ENCODE results near the gene WNT1. TPM values are rescaled to one million over a fixed set of nuclear protein-coding genes. Genes with fewer than 3 reads are reported as not detected.

WNT1 gene
- total and polyA plus RNA-seq, 9 of the 15 experiments (the other 6 are each of a cell fraction or from before 2014, with no cell fraction given) = not detected

DNA sequence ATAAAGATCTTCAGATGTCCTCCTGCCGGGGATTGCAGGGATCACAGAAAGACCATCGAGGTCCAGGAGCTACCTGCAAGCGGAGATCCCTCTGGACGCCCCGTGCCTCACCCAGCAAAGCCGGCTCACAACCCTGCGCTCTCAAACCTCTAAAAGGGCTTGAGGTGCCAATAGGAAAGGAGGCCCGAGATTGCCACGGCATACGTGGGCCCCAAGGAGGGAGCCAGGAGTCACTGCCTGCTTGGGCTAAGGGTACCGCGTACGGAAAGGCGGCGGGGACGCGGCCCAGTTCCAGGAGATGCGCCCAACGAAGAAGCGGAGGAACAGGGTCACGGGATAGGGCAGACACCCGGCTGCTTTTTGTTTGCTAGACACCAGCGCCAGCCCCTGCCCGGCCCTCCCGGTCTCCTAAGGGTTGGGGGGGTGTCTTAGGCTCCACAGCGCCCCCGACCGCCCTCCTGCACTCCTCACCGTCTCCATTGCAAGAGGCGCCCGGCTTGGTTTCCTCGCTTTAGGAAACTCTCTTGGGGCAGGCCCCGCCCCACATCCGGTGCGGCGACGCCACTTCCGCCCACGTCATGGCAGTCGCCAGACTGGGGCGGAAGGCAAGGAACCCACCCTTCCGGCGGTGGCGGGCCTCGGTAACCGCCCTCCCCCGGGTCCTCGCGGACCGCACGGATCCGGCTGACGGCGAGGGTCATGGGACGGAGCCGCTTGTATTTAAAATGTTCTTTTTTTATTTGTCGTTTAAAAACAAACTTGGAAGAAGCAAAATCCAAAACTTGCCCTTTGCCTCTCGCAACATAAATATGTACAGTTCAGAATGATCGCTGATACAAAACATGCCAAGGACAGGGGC lies 40.4 kb downstream of the WNT1 start, which contains the start of gene PRKAG1 (continued):
- TF ChIP-seq, protein P1, sequence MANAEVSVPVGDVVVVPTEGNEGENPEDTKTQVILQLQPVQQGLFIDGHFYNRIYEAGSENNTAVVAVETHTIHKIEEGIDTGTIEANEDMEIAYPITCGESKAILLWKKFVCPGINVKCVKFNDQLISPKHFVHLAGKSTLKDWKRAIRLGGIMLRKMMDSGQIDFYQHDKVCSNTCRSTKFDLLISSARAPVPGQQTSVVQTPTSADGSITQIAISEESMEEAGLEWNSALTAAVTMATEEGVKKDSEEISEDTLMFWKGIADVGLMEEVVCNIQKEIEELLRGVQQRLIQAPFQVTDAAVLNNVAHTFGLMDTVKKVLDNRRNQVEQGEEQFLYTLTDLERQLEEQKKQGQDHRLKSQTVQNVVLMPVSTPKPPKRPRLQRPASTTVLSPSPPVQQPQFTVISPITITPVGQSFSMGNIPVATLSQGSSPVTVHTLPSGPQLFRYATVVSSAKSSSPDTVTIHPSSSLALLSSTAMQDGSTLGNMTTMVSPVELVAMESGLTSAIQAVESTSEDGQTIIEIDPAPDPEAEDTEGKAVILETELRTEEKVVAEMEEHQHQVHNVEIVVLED (CRISPR knock-in tag; IDR thresholded peaks at IDR 0.05) = no peak
- TF ChIP-seq SRSF9 (IDR thresholded peaks at IDR 0.05; ENCODE audit: borderline replicate concordance, low read depth, low read length) (no peak), ZBTB17 (CRISPR knock-in tag; IDR thresholded peaks at IDR 0.05) (no peak), SPI1 (IDR thresholded peaks at IDR 0.05; ENCODE audit: borderline replicate concordance, low read depth, low read length) (peak; percentile 73; the same call in 1 of the 2 replicates), ZNF274 (IDR thresholded peaks at IDR 0.05; ENCODE audit: borderline replicate concordance, low read depth, low read length) (no peak), ZNF668 (CRISPR knock-in tag; IDR thresholded peaks at IDR 0.05) (no peak), ARID2 (IDR thresholded peaks at IDR 0.05) (no peak)
- TF ChIP-seq, protein P2, sequence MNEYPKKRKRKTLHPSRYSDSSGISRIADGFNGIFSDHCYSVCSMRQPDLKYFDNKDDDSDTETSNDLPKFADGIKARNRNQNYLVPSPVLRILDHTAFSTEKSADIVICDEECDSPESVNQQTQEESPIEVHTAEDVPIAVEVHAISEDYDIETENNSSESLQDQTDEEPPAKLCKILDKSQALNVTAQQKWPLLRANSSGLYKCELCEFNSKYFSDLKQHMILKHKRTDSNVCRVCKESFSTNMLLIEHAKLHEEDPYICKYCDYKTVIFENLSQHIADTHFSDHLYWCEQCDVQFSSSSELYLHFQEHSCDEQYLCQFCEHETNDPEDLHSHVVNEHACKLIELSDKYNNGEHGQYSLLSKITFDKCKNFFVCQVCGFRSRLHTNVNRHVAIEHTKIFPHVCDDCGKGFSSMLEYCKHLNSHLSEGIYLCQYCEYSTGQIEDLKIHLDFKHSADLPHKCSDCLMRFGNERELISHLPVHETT (CRISPR knock-in tag; conservative IDR thresholded peaks at IDR 0.05 in 1 of 2, IDR thresholded peaks at IDR 0.05 in 1 of 2) = peak in 1 of 2 experiments; percentile 98; a peak in 2 of 4 replicates
- TF ChIP-seq, protein P3, sequence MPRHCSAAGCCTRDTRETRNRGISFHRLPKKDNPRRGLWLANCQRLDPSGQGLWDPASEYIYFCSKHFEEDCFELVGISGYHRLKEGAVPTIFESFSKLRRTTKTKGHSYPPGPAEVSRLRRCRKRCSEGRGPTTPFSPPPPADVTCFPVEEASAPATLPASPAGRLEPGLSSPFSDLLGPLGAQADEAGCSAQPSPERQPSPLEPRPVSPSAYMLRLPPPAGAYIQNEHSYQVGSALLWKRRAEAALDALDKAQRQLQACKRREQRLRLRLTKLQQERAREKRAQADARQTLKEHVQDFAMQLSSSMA (CRISPR knock-in tag; IDR thresholded peaks at IDR 0.05) = no peak
- TF ChIP-seq, protein P4, sequence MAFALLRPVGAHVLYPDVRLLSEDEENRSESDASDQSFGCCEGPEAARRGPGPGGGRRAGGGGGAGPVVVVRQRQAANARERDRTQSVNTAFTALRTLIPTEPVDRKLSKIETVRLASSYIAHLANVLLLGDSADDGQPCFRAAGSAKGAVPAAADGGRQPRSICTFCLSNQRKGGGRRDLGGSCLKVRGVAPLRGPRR (CRISPR knock-in tag; IDR thresholded peaks at IDR 0.05) = no peak
- TF ChIP-seq, protein P5, sequence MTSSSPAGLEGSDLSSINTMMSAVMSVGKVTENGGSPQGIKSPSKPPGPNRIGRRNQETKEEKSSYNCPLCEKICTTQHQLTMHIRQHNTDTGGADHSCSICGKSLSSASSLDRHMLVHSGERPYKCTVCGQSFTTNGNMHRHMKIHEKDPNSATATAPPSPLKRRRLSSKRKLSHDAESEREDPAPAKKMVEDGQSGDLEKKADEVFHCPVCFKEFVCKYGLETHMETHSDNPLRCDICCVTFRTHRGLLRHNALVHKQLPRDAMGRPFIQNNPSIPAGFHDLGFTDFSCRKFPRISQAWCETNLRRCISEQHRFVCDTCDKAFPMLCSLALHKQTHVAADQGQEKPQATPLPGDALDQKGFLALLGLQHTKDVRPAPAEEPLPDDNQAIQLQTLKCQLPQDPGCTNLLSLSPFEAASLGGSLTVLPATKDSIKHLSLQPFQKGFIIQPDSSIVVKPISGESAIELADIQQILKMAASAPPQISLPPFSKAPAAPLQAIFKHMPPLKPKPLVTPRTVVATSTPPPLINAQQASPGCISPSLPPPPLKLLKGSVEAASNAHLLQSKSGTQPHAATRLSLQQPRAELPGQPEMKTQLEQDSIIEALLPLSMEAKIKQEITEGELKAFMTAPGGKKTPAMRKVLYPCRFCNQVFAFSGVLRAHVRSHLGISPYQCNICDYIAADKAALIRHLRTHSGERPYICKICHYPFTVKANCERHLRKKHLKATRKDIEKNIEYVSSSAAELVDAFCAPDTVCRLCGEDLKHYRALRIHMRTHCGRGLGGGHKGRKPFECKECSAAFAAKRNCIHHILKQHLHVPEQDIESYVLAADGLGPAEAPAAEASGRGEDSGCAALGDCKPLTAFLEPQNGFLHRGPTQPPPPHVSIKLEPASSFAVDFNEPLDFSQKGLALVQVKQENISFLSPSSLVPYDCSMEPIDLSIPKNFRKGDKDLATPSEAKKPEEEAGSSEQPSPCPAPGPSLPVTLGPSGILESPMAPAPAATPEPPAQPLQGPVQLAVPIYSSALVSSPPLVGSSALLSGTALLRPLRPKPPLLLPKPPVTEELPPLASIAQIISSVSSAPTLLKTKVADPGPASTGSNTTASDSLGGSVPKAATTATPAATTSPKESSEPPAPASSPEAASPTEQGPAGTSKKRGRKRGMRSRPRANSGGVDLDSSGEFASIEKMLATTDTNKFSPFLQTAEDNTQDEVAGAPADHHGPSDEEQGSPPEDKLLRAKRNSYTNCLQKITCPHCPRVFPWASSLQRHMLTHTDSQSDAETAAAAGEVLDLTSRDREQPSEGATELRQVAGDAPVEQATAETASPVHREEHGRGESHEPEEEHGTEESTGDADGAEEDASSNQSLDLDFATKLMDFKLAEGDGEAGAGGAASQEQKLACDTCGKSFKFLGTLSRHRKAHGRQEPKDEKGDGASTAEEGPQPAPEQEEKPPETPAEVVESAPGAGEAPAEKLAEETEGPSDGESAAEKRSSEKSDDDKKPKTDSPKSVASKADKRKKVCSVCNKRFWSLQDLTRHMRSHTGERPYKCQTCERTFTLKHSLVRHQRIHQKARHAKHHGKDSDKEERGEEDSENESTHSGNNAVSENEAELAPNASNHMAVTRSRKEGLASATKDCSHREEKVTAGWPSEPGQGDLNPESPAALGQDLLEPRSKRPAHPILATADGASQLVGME (CRISPR knock-in tag; IDR thresholded peaks at IDR 0.05) = no peak
- TF ChIP-seq, protein P6, sequence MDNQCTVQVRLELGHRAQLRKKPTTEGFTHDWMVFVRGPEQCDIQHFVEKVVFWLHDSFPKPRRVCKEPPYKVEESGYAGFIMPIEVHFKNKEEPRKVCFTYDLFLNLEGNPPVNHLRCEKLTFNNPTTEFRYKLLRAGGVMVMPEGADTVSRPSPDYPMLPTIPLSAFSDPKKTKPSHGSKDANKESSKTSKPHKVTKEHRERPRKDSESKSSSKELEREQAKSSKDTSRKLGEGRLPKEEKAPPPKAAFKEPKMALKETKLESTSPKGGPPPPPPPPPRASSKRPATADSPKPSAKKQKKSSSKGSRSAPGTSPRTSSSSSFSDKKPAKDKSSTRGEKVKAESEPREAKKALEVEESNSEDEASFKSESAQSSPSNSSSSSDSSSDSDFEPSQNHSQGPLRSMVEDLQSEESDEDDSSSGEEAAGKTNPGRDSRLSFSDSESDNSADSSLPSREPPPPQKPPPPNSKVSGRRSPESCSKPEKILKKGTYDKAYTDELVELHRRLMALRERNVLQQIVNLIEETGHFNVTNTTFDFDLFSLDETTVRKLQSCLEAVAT (IDR thresholded peaks at IDR 0.05) = no peak
- TF ChIP-seq, protein P7, sequence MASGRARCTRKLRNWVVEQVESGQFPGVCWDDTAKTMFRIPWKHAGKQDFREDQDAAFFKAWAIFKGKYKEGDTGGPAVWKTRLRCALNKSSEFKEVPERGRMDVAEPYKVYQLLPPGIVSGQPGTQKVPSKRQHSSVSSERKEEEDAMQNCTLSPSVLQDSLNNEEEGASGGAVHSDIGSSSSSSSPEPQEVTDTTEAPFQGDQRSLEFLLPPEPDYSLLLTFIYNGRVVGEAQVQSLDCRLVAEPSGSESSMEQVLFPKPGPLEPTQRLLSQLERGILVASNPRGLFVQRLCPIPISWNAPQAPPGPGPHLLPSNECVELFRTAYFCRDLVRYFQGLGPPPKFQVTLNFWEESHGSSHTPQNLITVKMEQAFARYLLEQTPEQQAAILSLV (tag; IDR thresholded peaks at IDR 0.05) = no peak

Measured in K562 (cell line).